ENCODE results near the gene CDH23. TPM values are rescaled to one million over a fixed set of nuclear protein-coding genes. Genes with fewer than 3 reads are reported as not detected.

The CDH23 gene
- total RNA-seq, 4 donors from 2014 or later, result 0.57 to 5.9 (median 1.0) TPM

DNA sequence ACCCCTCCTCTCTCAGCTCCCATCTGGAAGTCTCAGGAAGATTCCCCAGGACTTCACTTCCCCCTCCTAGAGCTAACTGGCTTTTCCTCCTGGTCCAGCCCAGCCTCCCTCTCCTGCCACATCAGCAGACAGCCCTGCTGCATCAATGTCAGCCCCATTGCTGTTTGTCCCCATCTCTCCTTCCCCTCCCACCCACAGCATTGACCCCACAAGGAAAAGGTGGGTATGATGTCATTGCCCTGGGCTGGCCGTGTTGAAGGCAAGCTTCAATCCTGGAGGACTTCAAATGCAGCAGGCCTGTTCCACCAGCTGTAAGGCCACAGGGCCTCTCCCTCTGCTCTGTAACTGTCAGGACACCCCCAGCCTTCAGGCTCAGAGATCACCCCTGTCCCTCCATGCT, 256.3 kb downstream of the CDH23 start:
- Histone ChIP-seq H3K27ac (no peak overlapping the region), H3K4me3 (no peak overlapping the region), H3K27me3 (no peaks in the 10 kb centered on the region), H3K36me3 (no peaks in the 10 kb centered on the region), H3K4me1 (peaks cover 0 to 5% (median 0%) of the 10 kb centered on the region in 3 donors), H3K9me3 (no peaks in the 10 kb centered on the region)
- 80% methylated on average over 1 of the region's 1 CpG; no CpG with 5 or more reads in 1 of the 2 donors for WGBS, 2 donors
- intact Hi-C loops (cut with DNase I), result no loop called here
- TF ChIP-seq, protein P1, sequence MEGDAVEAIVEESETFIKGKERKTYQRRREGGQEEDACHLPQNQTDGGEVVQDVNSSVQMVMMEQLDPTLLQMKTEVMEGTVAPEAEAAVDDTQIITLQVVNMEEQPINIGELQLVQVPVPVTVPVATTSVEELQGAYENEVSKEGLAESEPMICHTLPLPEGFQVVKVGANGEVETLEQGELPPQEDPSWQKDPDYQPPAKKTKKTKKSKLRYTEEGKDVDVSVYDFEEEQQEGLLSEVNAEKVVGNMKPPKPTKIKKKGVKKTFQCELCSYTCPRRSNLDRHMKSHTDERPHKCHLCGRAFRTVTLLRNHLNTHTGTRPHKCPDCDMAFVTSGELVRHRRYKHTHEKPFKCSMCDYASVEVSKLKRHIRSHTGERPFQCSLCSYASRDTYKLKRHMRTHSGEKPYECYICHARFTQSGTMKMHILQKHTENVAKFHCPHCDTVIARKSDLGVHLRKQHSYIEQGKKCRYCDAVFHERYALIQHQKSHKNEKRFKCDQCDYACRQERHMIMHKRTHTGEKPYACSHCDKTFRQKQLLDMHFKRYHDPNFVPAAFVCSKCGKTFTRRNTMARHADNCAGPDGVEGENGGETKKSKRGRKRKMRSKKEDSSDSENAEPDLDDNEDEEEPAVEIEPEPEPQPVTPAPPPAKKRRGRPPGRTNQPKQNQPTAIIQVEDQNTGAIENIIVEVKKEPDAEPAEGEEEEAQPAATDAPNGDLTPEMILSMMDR (IDR thresholded peaks at IDR 0.05), result no peak
- no peak for TF ChIP-seq POLR2A (IDR thresholded peaks at IDR 0.05)
- DNase-seq, result no peak

DNA sequence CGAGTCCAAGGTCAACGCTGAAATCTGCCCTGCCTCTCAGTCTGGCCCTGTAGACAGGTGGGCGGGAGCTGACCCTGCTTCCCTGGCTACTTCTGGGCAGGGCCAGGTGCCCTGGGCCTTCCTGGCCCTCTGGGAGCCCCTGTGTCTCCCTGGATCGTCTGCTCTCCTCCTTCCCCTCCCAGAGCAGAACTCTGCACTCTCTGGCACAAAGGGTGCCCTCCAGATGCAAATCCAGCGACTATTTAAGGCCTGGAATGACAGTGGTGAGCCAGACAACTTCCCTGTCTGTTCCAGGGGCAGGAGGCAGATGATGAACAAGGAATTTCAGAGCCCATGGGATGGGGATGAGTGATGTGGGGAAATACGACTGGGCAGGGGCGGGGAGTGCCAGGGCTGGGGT, 259.5 kb downstream of the CDH23 start:
- no peaks in the 10 kb centered on the region for H3K27me3 ChIP-seq
- 94 to 100% methylated on average over 2 of the region's 7 CpGs for WGBS, 2 donors
- no peaks in the 10 kb centered on the region for H3K36me3 ChIP-seq
- no peak overlapping the region for H3K27ac ChIP-seq
- intact Hi-C loops (cut with DNase I), result no loop called here
- H3K9me3 ChIP-seq, result no peaks in the 10 kb centered on the region
- no peak overlapping the region for H3K4me3 ChIP-seq
- TF ChIP-seq POLR2A (IDR thresholded peaks at IDR 0.05), result no peak
- TF ChIP-seq, protein P1 (IDR thresholded peaks at IDR 0.05), result no peak
- DNase-seq, result no peak
- no peaks in the 10 kb centered on the region for H3K4me1 ChIP-seq

DNA sequence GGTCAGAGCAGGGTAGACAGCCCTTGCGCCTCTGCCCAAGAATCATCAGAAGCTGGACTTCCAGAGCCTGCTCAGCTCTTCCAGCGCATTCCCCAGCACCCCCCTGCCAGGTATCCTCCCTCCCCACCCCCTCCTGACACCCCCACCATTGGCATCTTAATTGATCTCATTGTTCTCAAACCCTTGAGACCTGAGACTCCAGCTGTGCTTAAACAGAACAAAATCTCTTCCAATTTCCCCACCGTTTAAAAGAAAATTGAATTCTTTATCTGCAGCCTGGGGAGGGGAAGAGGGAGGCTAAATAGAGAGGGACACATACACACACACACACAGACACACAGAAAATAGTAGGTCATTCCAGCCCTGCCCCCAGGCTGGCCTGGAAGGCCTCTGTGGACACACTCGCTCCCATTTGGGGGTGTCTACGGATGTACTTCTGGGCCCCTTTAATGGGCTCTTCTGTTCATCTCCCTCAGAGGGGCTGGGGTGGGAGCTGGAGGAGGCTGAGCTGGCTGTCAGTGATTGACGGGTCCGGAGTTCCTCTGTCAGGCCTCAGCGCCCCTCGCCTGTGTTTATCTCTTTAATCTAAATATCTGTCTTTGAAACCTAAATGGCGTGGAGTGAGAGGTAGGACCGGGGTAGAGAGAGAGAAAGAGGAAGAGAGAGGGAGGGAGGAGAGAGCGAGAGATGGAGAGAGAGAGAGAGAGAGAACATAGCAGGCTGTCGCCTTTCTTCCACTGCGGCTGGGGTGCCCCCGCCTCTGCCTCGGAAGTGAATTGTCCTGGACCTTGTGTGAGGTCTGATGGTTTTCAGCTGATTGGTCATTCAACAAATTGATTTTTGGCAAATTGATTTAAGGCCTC, 261.1 kb downstream of the CDH23 start:
- intact Hi-C loops (cut with DNase I), result no loop called here

DNA sequence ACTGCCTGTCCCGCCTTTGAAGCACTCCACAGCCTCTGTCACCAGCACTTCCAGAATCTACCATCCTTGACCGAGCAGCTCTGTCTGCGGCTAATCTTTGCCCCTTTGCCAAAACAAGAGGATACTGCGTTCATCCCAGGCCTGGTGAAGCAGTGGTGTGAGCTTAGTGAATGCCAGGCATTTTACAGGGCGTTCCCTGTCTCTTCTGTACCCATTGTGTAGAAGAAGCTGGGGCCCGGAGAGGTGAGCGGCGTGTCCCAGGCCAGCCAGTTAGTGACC, 261.7 kb downstream of the CDH23 start:
- DNase-seq, result no peak
- Histone ChIP-seq H3K36me3 (no peaks in the 10 kb centered on the region), H3K4me1 (no peaks in the 10 kb centered on the region), H3K9me3 (no peaks in the 10 kb centered on the region), H3K27ac (no peak overlapping the region), H3K4me3 (no peak overlapping the region), H3K27me3 (no peaks in the 10 kb centered on the region)
- intact Hi-C loops (cut with DNase I), result no loop called here
- no peak for TF ChIP-seq POLR2A (IDR thresholded peaks at IDR 0.05)
- TF ChIP-seq, protein P1 (IDR thresholded peaks at IDR 0.05), result no peak
- WGBS, 2 donors, result 78 to 87% methylated on average over 3 to 8 of the region's 8 CpGs

More for the DNA sequence above, 261.1 kb downstream of the CDH23 start:
- no peaks in the 10 kb centered on the region for H3K9me3 ChIP-seq
- H3K4me3 ChIP-seq, result no peak overlapping the region
- no peaks in the 10 kb centered on the region for H3K27me3 ChIP-seq
- no peaks in the 10 kb centered on the region for H3K4me1 ChIP-seq
- DNase-seq, result no peak
- H3K36me3 ChIP-seq, result no peaks in the 10 kb centered on the region
- no peak overlapping the region for H3K27ac ChIP-seq
- TF ChIP-seq, protein P1 (IDR thresholded peaks at IDR 0.05), result no peak
- no peak for TF ChIP-seq POLR2A (IDR thresholded peaks at IDR 0.05)
- 75 to 79% methylated on average over 12 to 13 of the region's 16 CpGs for WGBS, 2 donors

DNA sequence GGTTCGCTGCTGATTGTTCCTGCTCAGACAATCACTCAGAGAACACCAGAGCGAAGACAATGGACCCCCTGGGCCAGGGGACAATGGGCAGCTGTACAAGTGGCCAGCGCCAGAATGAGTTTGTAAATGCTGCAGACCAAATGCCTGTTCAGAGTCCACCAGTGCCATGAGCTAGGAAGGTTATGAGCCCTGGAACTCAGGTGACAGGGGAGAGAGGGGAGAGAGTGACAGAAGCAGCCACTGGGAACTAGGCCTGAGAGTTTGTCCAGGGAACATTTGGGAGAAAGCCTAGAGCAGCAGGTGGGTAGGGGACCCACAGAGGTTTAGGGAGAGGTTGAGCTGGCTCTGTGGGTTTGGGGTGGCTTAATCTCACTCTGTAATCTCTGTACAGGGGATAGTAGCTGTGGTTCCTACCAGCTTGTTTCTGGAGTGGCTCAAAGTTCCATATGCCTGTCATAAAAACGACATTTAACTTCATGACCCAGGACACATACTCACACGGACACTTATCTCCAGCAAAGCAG, 262.5 kb downstream of the CDH23 start:
- H3K4me3 ChIP-seq, result no peak overlapping the region
- WGBS, 2 donors, result 56 to 66% methylated on average over 2 to 4 of the region's 5 CpGs
- DNase-seq, result no peak
- TF ChIP-seq, protein P1 (IDR thresholded peaks at IDR 0.05), result no peak
- TF ChIP-seq POLR2A (IDR thresholded peaks at IDR 0.05), result no peak
- no peaks in the 10 kb centered on the region for H3K4me1 ChIP-seq
- intact Hi-C loops (cut with DNase I), result no loop called here
- no peaks in the 10 kb centered on the region for H3K36me3 ChIP-seq
- H3K27me3 ChIP-seq, result no peaks in the 10 kb centered on the region
- no peak overlapping the region for H3K27ac ChIP-seq
- no peaks in the 10 kb centered on the region for H3K9me3 ChIP-seq
